Esophagus squamous epithelium (tissue), 4 donors: ENCODE data around the gene PTPRN2.

Experiments
- POLR2A ChIP-seq, 4 donors: fragments of 450-650 bp; IDR thresholded peaks; one replicate each; pipeline ENCODE4 v1.6.1; 2017; ENCODE audit warnings: antibody characterized with exemption in 4 of 4, mild to moderate bottlenecking in 4 of 4, moderate library complexity in 3 of 4
- TF ChIP-seq, protein P1 (sequence below), 6 experiments: fragments of 450-650 bp in 4 of 6; fragments of 200-600 bp in 2 of 6; sonication (generic) in 2 of 6; IDR thresholded peaks; one replicate each; pipeline ENCODE4 v1.5.1; 2016 to 2019; ENCODE audit warnings: antibody characterized with exemption in 6 of 6, mild to moderate bottlenecking in 4 of 6, moderate library complexity in 4 of 6

DNA sequence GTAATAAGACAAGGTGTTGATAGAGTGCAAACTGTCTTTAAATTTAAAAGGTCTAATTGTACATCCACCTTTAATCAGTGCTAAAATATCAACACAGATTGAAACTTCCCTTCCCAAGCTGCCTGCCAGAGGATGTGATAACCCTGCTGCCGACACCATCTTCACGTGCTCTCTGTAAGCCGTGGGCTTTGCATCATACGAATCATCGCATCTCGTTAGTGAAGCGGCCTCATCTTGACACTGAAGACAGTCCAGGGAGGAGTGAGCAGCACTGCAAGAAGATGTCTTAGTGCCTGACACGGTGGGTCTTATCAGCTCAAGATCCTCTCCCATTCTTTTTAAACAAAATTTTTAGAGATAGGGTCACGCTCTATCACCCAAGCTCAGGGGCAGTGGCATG lies 518.8 kb downstream of the PTPRN2 start:
- TF ChIP-seq, protein P1, sequence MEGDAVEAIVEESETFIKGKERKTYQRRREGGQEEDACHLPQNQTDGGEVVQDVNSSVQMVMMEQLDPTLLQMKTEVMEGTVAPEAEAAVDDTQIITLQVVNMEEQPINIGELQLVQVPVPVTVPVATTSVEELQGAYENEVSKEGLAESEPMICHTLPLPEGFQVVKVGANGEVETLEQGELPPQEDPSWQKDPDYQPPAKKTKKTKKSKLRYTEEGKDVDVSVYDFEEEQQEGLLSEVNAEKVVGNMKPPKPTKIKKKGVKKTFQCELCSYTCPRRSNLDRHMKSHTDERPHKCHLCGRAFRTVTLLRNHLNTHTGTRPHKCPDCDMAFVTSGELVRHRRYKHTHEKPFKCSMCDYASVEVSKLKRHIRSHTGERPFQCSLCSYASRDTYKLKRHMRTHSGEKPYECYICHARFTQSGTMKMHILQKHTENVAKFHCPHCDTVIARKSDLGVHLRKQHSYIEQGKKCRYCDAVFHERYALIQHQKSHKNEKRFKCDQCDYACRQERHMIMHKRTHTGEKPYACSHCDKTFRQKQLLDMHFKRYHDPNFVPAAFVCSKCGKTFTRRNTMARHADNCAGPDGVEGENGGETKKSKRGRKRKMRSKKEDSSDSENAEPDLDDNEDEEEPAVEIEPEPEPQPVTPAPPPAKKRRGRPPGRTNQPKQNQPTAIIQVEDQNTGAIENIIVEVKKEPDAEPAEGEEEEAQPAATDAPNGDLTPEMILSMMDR (IDR thresholded peaks at IDR 0.05) = no peak
- no peak for TF ChIP-seq POLR2A (IDR thresholded peaks at IDR 0.05)
